ENCODE data around the gene ITM2C.

DNA sequence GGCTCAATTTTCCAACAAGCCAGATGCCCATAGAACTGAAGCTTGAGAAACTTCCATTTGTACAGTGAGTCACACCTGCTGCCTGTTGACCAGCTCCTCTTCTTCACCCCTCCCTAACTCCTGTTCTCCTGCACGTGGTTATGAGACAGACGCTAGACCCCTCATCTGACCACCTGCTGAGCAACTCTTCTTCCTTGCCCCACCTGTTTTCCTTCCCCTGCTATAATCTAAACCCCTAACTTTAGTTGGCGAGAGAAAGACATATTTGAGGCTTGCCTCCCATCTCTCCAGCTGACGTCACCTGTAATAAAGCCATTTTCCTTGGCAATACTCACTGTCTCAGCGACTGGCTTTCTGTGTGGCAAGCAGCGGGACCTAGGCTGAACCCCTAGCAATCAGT is 22.3 kb upstream of the ITM2C start:
- TF ChIP-seq BCL6 (CRISPR knock-in tag; IDR thresholded peaks at IDR 0.05) (no peak), MTA1 (CRISPR knock-in tag; IDR thresholded peaks at IDR 0.05; ENCODE audit: borderline replicate concordance) (no peak), POLR2A (IDR thresholded peaks at IDR 0.05; ENCODE audit: insufficient read depth in 1 of 2, low read depth in 2 of 2, low read length in 2 of 2) (no peak), ZNF12 (CRISPR knock-in tag; IDR thresholded peaks at IDR 0.05) (no peak), EP300 (IDR thresholded peaks at IDR 0.05; ENCODE audit: low read depth in 2 of 2, low read length in 2 of 2) (no peak), EP300 (CRISPR knock-in tag; IDR thresholded peaks at IDR 0.05; ENCODE audit: borderline replicate concordance) (no peak), BCL3 (CRISPR knock-in tag; IDR thresholded peaks at IDR 0.05) (no peak), ARID5B (CRISPR knock-in tag; IDR thresholded peaks at IDR 0.05) (no peak), MLX (CRISPR knock-in tag; IDR thresholded peaks at IDR 0.05) (no peak), SRY (CRISPR knock-in tag; IDR thresholded peaks at IDR 0.05) (no peak), SALL1 (CRISPR knock-in tag; IDR thresholded peaks at IDR 0.05) (no peak), MEIS1 (CRISPR knock-in tag; IDR thresholded peaks at IDR 0.05; ENCODE audit: borderline replicate concordance) (no peak), SRF (IDR thresholded peaks at IDR 0.05; ENCODE audit: low read depth, low read length) (no peak)
- TF ChIP-seq, protein P1, sequence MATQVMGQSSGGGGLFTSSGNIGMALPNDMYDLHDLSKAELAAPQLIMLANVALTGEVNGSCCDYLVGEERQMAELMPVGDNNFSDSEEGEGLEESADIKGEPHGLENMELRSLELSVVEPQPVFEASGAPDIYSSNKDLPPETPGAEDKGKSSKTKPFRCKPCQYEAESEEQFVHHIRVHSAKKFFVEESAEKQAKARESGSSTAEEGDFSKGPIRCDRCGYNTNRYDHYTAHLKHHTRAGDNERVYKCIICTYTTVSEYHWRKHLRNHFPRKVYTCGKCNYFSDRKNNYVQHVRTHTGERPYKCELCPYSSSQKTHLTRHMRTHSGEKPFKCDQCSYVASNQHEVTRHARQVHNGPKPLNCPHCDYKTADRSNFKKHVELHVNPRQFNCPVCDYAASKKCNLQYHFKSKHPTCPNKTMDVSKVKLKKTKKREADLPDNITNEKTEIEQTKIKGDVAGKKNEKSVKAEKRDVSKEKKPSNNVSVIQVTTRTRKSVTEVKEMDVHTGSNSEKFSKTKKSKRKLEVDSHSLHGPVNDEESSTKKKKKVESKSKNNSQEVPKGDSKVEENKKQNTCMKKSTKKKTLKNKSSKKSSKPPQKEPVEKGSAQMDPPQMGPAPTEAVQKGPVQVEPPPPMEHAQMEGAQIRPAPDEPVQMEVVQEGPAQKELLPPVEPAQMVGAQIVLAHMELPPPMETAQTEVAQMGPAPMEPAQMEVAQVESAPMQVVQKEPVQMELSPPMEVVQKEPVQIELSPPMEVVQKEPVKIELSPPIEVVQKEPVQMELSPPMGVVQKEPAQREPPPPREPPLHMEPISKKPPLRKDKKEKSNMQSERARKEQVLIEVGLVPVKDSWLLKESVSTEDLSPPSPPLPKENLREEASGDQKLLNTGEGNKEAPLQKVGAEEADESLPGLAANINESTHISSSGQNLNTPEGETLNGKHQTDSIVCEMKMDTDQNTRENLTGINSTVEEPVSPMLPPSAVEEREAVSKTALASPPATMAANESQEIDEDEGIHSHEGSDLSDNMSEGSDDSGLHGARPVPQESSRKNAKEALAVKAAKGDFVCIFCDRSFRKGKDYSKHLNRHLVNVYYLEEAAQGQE (IDR thresholded peaks at IDR 0.05; ENCODE audit: borderline replicate concordance in 1 of 2, low read depth in 1 of 2, low read length in 2 of 2): no peak
